B cell (primary cell): ENCODE measurements around the gene KRT82. TPM values are rescaled to one million over a fixed set of nuclear protein-coding genes. Genes with fewer than 3 reads are reported as not detected.

Experiments
- ATAC-seq: fragments of 200-7000 bp; cut with Tn5 transposase; one replicate; pipeline ENCODE4 v1.10.0; 2021; ENCODE audit warnings: low read depth, mild to moderate bottlenecking, moderate number of reproducible peaks, moderate library complexity
- CTCF ChIA-PET: fragments of 350-600 bp; sonication (Branson Sonifier 250); formaldehyde crosslinking; loops from one replicate; lab custom pipeline; 2021; ENCODE audit warnings: antibody characterized with exemption, inconsistent platforms; lab: Charles Lee
- POLR2A ChIA-PET: fragments of 350-600 bp; sonication (Branson Sonifier 250); formaldehyde crosslinking; loops from one replicate; lab custom pipeline; 2021; ENCODE audit warnings: antibody characterized with exemption; lab: Charles Lee
- DNase-seq: peaks from one replicate; pipeline ENCODE4 v3.0.0; 2013
- H2AFZ ChIP-seq: 2 replicates; pipeline ENCODE4 v1.6.1; 2012; ENCODE audit warnings: mild to moderate bottlenecking, low read depth, low read length; ENCODE audit not compliant: insufficient read depth, poor library complexity, severe bottlenecking
- H3K27ac ChIP-seq, 2 donors: 1 replicate in 1 of 2; 2 replicates in 1 of 2; pipeline ENCODE4 v1.5.1; 2012 to 2013; ENCODE audit warnings: low read length in 2 of 2, mild to moderate bottlenecking in 2 of 2, moderate library complexity in 1 of 2
- H3K27me3 ChIP-seq, 4 experiments: fragments of 200-600 bp in 1 of 4; sonication (generic) in 1 of 4; replicated peaks in 1 of 4; 1 replicate in 2 of 4; 2 replicates in 2 of 4; pipeline versions ENCODE4 v1.6.1 to v1.7.0; 2013 to 2016; ENCODE audit warnings: low read length in 3 of 4, mild to moderate bottlenecking in 2 of 4, mixed read lengths in 1 of 4, moderate library complexity in 1 of 4; ENCODE audit not compliant: insufficient read depth in 4 of 4, control insufficient read depth in 3 of 4; ENCODE audit errors: control extremely low read depth in 1 of 4
- H3K36me3 ChIP-seq, 2 experiments: replicated peaks in 1 of 2; 1 replicate in 1 of 2; 2 replicates in 1 of 2; pipeline versions ENCODE4 v1.6.1 to v1.7.1; 2013; ENCODE audit warnings: low read length in 1 of 2; ENCODE audit not compliant: insufficient read depth in 2 of 2, control insufficient read depth in 1 of 2; ENCODE audit errors: control extremely low read depth in 1 of 2, extremely low read depth in 1 of 2
- H3K4me1 ChIP-seq, 2 donors: fragments of 200-600 bp in 1 of 2; sonication (generic) in 1 of 2; 1 replicate in 1 of 2; 2 replicates in 1 of 2; pipeline versions ENCODE4 v1.5.1 to v1.6.1; 2013 to 2017; ENCODE audit warnings: low read length in 2 of 2; ENCODE audit not compliant: control insufficient read depth in 2 of 2, insufficient read depth in 2 of 2
- H3K4me2 ChIP-seq: replicated peaks from 2 replicates; pipeline ENCODE3; 2012; ENCODE audit warnings: mild to moderate bottlenecking, low read depth, low read length; ENCODE audit not compliant: poor library complexity, severe bottlenecking
- H3K4me3 ChIP-seq, 5 experiments: fragments of 200-600 bp in 1 of 5; sonication (generic) in 1 of 5; 1 replicate in 3 of 5; 2 replicates in 2 of 5; pipeline versions ENCODE4 v1.5.1 to v1.7.0; 2011 to 2016; ENCODE audit warnings: low read length in 4 of 5, mild to moderate bottlenecking in 4 of 5, low read depth in 2 of 5, control low read depth in 1 of 5, moderate library complexity in 1 of 5; ENCODE audit not compliant: insufficient read depth in 1 of 5; ENCODE audit errors: control extremely low read depth in 1 of 5, extremely low read depth in 1 of 5
- H3K79me2 ChIP-seq: fragments of 200-600 bp; sonication (generic); one replicate; pipeline ENCODE4 v1.6.0; 2016; ENCODE audit warnings: low read length; ENCODE audit not compliant: control insufficient read depth, insufficient read depth
- H3K9ac ChIP-seq: fragments of 200-600 bp; sonication (generic); 2 replicates; pipeline ENCODE4 v1.6.1; 2017; ENCODE audit warnings: mild to moderate bottlenecking, low read length, moderate library complexity
- H3K9me3 ChIP-seq, 3 donors: one replicate each; pipeline versions ENCODE4 v1.6.1 to v1.7.1; 2013; ENCODE audit warnings: low read length in 2 of 3; ENCODE audit not compliant: control insufficient read depth in 2 of 3, insufficient read depth in 1 of 3; ENCODE audit errors: control extremely low read depth in 1 of 3
- H4K20me1 ChIP-seq: 2 replicates; pipeline ENCODE4 v1.6.0; 2012; ENCODE audit warnings: mild to moderate bottlenecking, low read length; ENCODE audit not compliant: insufficient read depth, control insufficient read depth, poor library complexity, severe bottlenecking
- H3K27ac Mint-ChIP-seq: one replicate; pipeline ENCODE4 v1.8.0; 2021; ENCODE audit warnings: mixed read lengths
- H3K27me3 Mint-ChIP-seq: one replicate; pipeline ENCODE4 v1.8.0; 2021; ENCODE audit warnings: mixed read lengths
- H3K4me1 Mint-ChIP-seq: one replicate; pipeline ENCODE4 v1.8.0; 2021; ENCODE audit warnings: mixed read lengths
- H3K4me3 Mint-ChIP-seq: one replicate; pipeline ENCODE4 v1.8.0; 2021; ENCODE audit warnings: mixed read lengths
- H3K9me3 Mint-ChIP-seq: one replicate; pipeline ENCODE4 v1.8.0; 2022; ENCODE audit warnings: mixed read lengths; ENCODE audit not compliant: insufficient read depth
- EZH2 ChIP-seq: IDR thresholded peaks from 2 replicates; pipeline ENCODE4 v1.6.1; 2012; ENCODE audit warnings: borderline replicate concordance, low read depth, mild to moderate bottlenecking, moderate library complexity, low read length; ENCODE audit not compliant: insufficient read depth, poor library complexity, severe bottlenecking
- WGBS: methylation state at CpG from one replicate; pipeline ENCODE4 v1.1.5; 2013; ENCODE audit warnings: missing lambda C conversion rate; ENCODE audit not compliant: insufficient coverage; 5-methylcytosine and 5-hydroxymethylcytosine counted together
- intact Hi-C: fragments of 100-400 bp; cut with micrococcal nuclease; formaldehyde crosslinking; loops from one replicate; pipeline ENCODE4 v1.10.0; 2022
- polyA plus RNA-seq: library from polyadenylated mRNA; depleted of rRNA; stranded (reverse); fragments of >200 nt; gene quantifications from 2 replicates; pipeline ENCODE4 v1.2.3, GENCODE V29; 2012
- total RNA-seq, 2 donors: library from RNA; stranded (reverse); fragments of 120-200 nt in 1 of 2; gene quantifications; 1 replicate in 1 of 2; 2 replicates in 1 of 2; pipeline versions ENCODE4 v1.2.3 to v1.2.4, GENCODE V29; 2013 to 2022
- TF ChIP-seq, protein P1 (sequence below): fragments of 200-600 bp; IDR thresholded peaks from one replicate; pipeline ENCODE4 v1.8.0; 2022; ENCODE audit warnings: antibody characterized with exemption, mild to moderate bottlenecking

The KRT82 gene
- total and polyA plus RNA-seq, 2 donors (not counting 1 experiment from before 2014, with no cell fraction given) = not detected

- no peak for TF ChIP-seq EZH2
- TF ChIP-seq, protein P1, sequence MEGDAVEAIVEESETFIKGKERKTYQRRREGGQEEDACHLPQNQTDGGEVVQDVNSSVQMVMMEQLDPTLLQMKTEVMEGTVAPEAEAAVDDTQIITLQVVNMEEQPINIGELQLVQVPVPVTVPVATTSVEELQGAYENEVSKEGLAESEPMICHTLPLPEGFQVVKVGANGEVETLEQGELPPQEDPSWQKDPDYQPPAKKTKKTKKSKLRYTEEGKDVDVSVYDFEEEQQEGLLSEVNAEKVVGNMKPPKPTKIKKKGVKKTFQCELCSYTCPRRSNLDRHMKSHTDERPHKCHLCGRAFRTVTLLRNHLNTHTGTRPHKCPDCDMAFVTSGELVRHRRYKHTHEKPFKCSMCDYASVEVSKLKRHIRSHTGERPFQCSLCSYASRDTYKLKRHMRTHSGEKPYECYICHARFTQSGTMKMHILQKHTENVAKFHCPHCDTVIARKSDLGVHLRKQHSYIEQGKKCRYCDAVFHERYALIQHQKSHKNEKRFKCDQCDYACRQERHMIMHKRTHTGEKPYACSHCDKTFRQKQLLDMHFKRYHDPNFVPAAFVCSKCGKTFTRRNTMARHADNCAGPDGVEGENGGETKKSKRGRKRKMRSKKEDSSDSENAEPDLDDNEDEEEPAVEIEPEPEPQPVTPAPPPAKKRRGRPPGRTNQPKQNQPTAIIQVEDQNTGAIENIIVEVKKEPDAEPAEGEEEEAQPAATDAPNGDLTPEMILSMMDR = no peak
- H3K9ac ChIP-seq = no peak overlapping the region
- CTCF ChIA-PET = no interaction called here
- Mint-ChIP-seq H3K9me3 (no peaks in the 10 kb centered on the region), H3K27ac (no peak overlapping the region), H3K4me1 (no peaks in the 10 kb centered on the region), H3K4me3 (no peak overlapping the region), H3K27me3 (peaks cover 10% of the 10 kb centered on the region)
- H3K36me3 ChIP-seq = no peaks in the 10 kb centered on the region
- peaks cover 0 to 4% (median 0%) of the 10 kb centered on the region in 4 experiments for H3K27me3 ChIP-seq
- no peak for DNase-seq
- intact Hi-C loops = no loop called here
- H4K20me1 ChIP-seq = no peaks in the 10 kb centered on the region
- WGBS = 72% methylated on average over 3 of the region's 7 CpGs
- H3K9me3 ChIP-seq = no peaks in the 10 kb centered on the region
- no peak overlapping the region for H3K4me2 ChIP-seq
- H3K27ac ChIP-seq = no peak overlapping the region
- no peak for ATAC-seq
- POLR2A ChIA-PET = no interaction called here
- no peaks in the 10 kb centered on the region for H3K4me1 ChIP-seq
- H3K4me3 ChIP-seq = no peak overlapping the region
- H2AFZ ChIP-seq = no peak overlapping the region
- no peaks in the 10 kb centered on the region for H3K79me2 ChIP-seq
These were observed 13.6 kb downstream of the KRT82 start for GRCh38 chr12:52392465-52393007.

- no peaks in the 10 kb centered on the region for H3K79me2 ChIP-seq
- ATAC-seq = no peak
- DNase-seq = no peak
- peaks cover 0 to 4% (median 0%) of the 10 kb centered on the region in 4 experiments for H3K27me3 ChIP-seq
- ChIA-PET POLR2A (no interaction called here), CTCF (interaction anchor here (1.5 kb wide), 1 partner anchor 11 kb away, joined by 3 read pairs; no protein-coding TSS in a partner anchor)
- TF ChIP-seq, protein P1 = no peak
- TF ChIP-seq EZH2 = no peak
- no peaks in the 10 kb centered on the region for H3K9me3 Mint-ChIP-seq
- H3K27ac ChIP-seq = no peak overlapping the region
- peaks cover 10% of the 10 kb centered on the region for H3K27me3 Mint-ChIP-seq
- no peaks in the 10 kb centered on the region for H3K36me3 ChIP-seq
- no peak overlapping the region for H2AFZ ChIP-seq
- H3K27ac Mint-ChIP-seq = no peak overlapping the region
- intact Hi-C loops = no loop called here
- H4K20me1 ChIP-seq = no peaks in the 10 kb centered on the region
- WGBS = 59% methylated on average over 4 of the region's 4 CpGs
- no peaks in the 10 kb centered on the region for H3K4me1 ChIP-seq
- no peak overlapping the region for H3K4me2 ChIP-seq
- no peak overlapping the region for H3K9ac ChIP-seq
- no peaks in the 10 kb centered on the region for H3K4me1 Mint-ChIP-seq
- H3K4me3 Mint-ChIP-seq = no peak overlapping the region
- H3K4me3 ChIP-seq = no peak overlapping the region
- no peaks in the 10 kb centered on the region for H3K9me3 ChIP-seq
These were observed 14.5 kb downstream of the KRT82 start for GRCh38 chr12:52391618-52392002.
